BJ (cell line): ENCODE results near the gene RAD51B. TPM values are rescaled to one million over a fixed set of nuclear protein-coding genes. Genes with fewer than 3 reads are reported as not detected.

Experiments
- CTCF ChIA-PET: fragments of 350-600 bp; formaldehyde crosslinking; extraction: SDS; loops from one replicate; lab custom pipeline; 2021; ENCODE audit warnings: antibody characterized with exemption, inconsistent platforms; lab: Yijun Ruan, JAX
- POLR2A ChIA-PET: fragments of 300-600 bp; sonication (Branson Sonifier 250); formaldehyde crosslinking; extraction: SDS; loops from one replicate; lab custom pipeline; 2021; ENCODE audit warnings: antibody characterized with exemption; lab: Charles Lee
- DNase-seq: peaks from one replicate; pipeline ENCODE4 v3.0.0-alpha.2; 2011; ENCODE audit warnings: low read depth
- H3K27me3 ChIP-seq: 2 replicates; pipeline ENCODE4 v1.6.0; 2011; ENCODE audit warnings: low read length; ENCODE audit not compliant: control insufficient read depth, insufficient read depth
- H3K36me3 ChIP-seq: 2 replicates; pipeline ENCODE4 v1.5.1; 2011; ENCODE audit warnings: low read length; ENCODE audit not compliant: control insufficient read depth, insufficient read depth
- H3K4me3 ChIP-seq: 2 replicates; pipeline ENCODE4 v1.5.1; 2011; ENCODE audit warnings: low read depth, mild to moderate bottlenecking, control low read depth, low read length
- CTCF ChIP-seq: IDR thresholded peaks from 2 replicates; pipeline ENCODE4 v1.5.1; 2011; ENCODE audit warnings: low read depth, mild to moderate bottlenecking, control low read depth, inconsistent platforms, low read length, moderate library complexity; ENCODE audit not compliant: insufficient read depth
- polyA plus RNA-seq: library from polyadenylated mRNA; depleted of rRNA; stranded (reverse); fragments of >200 nt; gene quantifications from 2 replicates; pipeline ENCODE4 v1.2.3, GENCODE V29; 2011

The RAD51B gene
- polyA plus RNA-seq, 1 experiment = 5.6 TPM

GRCh38 chr14:68373124-68373646, 553.6 kb downstream of the RAD51B start:
- CTCF ChIA-PET = no interaction called here
- POLR2A ChIA-PET = no interaction called here

GRCh38 chr14:68373847-68374444, 554.4 kb downstream of the RAD51B start:
- CTCF ChIA-PET = interaction anchor here (0.6 to 1.8 kb wide), 2 partner anchors 9 to 127 kb away, joined by 3 to 7 read pairs; no protein-coding TSS in a partner anchor
- no peak for TF ChIP-seq CTCF
- H3K4me3 ChIP-seq = no peak overlapping the region
- no peaks in the 10 kb centered on the region for H3K27me3 ChIP-seq
- no peaks in the 10 kb centered on the region for H3K36me3 ChIP-seq
- DNase-seq = no peak
- POLR2A ChIA-PET = interaction anchor here (0.7 kb wide), 1 partner anchor 247 kb away, joined by 3 read pairs; no protein-coding TSS in a partner anchor

More at GRCh38 chr14:68373124-68373646, 553.6 kb downstream of the RAD51B start:
- no peak for DNase-seq
- Histone ChIP-seq H3K36me3 (no peaks in the 10 kb centered on the region), H3K4me3 (no peak overlapping the region), H3K27me3 (no peaks in the 10 kb centered on the region)
- TF ChIP-seq CTCF = no peak

- no peak for DNase-seq
- ChIA-PET POLR2A (no interaction called here), CTCF (interaction anchor here (0.6 to 1.8 kb wide), 2 partner anchors 9 to 127 kb away, joined by 3 to 7 read pairs; no protein-coding TSS in a partner anchor)
- TF ChIP-seq CTCF = no peak
- no peaks in the 10 kb centered on the region for H3K27me3 ChIP-seq
- no peak overlapping the region for H3K4me3 ChIP-seq
- H3K36me3 ChIP-seq = no peaks in the 10 kb centered on the region
Observed at GRCh38 chr14:68374682-68375081, 555.1 kb downstream of the RAD51B start.

GRCh38 chr14:68375376-68375775, 555.8 kb downstream of the RAD51B start:
- CTCF ChIA-PET = interaction anchor here (0.5 to 2.4 kb wide), 4 partner anchors 8 to 454 kb away, joined by 4 to 9 read pairs (median 6); no protein-coding TSS in a partner anchor
- H3K4me3 ChIP-seq = no peak overlapping the region
- no peak for TF ChIP-seq CTCF
- H3K27me3 ChIP-seq = no peaks in the 10 kb centered on the region
- POLR2A ChIA-PET = no interaction called here
- DNase-seq = no peak
- no peaks in the 10 kb centered on the region for H3K36me3 ChIP-seq

GRCh38 chr14:68376067-68376779, 556.6 kb downstream of the RAD51B start:
- no peaks in the 10 kb centered on the region for H3K27me3 ChIP-seq
- H3K36me3 ChIP-seq = no peaks in the 10 kb centered on the region
- DNase-seq = no peak
- no peak for TF ChIP-seq CTCF
- no peak overlapping the region for H3K4me3 ChIP-seq
- POLR2A ChIA-PET = interaction anchor here (0.5 kb wide), 1 partner anchor 14 kb away, joined by 3 read pairs; no protein-coding TSS in a partner anchor
- CTCF ChIA-PET = interaction anchor here (0.5 to 2.4 kb wide), 5 partner anchors 9 to 453 kb away, joined by 3 to 9 read pairs (median 4); no protein-coding TSS in a partner anchor
